Stimulated activated CD8-positive, alpha-beta memory T cell treated with anti-CD3 and anti-CD28 coated beads, Interleukin-15, amount 100 ng/mL, for 48 hours (primary cell): Measurements from ENCODE around the gene RALGAPA1.
"Not testable (repeated sequence)": the region's sequence is repeated elsewhere in the genome, so short reads cannot be mapped to it uniquely, and the experiment has no call there.

Experiments used
- DNase-seq, 2 donors: peaks; one replicate each; pipeline ENCODE4 v3.0.0-alpha.2; 2020; ENCODE audit warnings: low read depth in 2 of 2

RALGAPA1 gene

DNA sequence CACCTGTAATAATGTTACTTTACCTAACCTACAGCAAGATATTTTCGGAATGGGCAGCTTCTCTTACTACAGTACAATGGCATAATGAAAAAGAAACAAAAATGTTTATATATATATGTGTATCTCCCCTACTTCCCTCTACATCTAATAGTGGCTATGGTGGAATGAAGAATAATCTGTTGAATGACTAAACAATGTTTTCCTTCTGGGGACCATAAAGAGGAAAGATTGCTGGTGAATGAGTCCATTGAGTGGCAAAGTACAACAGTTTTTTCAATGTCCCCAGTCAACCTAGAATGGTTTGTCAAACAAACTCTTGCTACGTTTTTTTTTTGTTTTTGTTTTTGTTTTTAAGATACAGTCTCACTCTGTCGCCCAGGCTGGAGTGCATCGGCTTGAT lies 47.2 kb downstream of the RALGAPA1 start:
- DNase-seq = no peak

DNA sequence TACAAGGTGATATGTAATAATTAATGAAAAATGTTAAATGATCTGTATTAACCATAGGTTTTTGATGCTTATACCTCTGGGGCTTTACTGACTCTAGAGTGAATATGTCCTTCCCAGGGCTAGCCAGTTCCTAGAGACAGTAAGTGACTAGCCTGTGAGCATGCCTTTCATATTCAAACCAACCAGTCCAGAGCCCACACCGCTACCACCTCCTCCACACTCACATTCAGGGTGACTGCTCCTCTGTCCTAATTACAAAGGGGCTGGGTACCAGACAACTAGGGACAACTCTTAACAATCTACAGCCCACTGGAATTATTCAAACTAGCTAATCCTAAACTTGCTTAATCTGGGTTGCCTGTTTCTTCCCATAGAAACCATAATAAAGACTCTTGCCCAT lies 49.0 kb downstream of the RALGAPA1 start:
- DNase-seq = no peak

DNA sequence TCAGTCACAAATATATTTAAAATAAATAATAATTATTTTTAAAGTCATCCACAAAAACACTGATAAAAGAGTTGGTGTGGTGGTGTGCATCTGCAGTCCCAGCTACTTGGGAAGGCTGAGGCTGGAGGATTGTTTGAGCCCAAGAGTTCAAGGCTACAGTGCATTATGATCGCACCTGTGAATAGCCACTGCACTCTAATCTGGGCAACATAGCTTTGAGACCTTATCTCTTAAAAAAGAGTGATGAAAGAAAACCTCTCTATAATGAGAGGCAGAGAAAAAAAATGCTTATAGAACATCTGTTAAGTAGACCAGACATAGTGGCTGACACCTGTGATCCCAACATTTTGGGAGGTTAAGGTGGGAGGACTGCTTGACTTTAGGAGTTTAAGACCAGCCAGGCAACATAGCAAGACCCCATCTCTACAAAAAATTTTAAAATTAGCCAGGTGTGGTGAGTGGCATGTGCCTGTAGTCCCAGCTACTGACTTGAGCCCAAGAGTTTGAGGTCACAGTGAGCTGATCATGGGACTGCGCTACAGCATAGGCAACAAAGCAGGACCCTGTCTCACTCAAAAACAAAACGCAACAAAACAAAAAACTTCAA lies 50.5 kb downstream of the RALGAPA1 start:
- DNase-seq = no peak

DNA sequence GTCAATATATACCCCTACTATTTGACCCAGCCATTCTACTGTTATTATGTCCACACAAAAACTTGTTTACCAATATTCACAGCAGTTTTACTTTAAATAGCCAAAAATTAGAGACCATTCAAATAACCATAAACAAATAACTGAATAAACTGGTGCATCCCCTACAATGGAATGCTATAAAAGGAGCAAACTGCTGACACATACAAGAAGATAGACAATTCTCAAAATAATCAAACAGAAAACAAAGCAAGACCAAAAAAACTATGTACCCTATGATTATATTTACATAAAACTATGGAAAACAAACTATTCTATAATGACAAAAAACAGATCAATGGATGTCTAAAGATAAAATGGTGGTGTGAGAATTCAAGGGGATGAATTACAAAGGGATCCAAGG lies 54.4 kb downstream of the RALGAPA1 start:
- DNase-seq = no peak

DNA sequence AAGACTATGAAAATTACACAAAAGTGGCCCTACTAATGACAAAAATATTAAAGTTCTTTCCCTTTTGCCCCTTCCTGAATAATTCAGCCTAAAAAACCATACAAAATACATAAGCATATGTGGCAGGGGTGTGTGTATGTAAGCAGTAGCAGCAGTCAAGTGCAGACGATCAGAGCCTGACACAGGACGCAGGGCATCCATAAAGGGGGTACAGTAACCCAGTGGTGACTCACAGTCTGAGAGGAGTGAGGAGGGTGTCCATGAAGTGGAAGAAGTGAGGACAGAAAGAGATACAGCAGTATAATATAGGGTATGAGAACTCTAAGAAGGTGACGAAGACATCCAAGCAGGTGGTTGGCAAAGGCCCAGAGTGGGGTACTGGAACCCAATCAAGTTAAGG lies 56.7 kb downstream of the RALGAPA1 start:
- no peak for DNase-seq

DNA sequence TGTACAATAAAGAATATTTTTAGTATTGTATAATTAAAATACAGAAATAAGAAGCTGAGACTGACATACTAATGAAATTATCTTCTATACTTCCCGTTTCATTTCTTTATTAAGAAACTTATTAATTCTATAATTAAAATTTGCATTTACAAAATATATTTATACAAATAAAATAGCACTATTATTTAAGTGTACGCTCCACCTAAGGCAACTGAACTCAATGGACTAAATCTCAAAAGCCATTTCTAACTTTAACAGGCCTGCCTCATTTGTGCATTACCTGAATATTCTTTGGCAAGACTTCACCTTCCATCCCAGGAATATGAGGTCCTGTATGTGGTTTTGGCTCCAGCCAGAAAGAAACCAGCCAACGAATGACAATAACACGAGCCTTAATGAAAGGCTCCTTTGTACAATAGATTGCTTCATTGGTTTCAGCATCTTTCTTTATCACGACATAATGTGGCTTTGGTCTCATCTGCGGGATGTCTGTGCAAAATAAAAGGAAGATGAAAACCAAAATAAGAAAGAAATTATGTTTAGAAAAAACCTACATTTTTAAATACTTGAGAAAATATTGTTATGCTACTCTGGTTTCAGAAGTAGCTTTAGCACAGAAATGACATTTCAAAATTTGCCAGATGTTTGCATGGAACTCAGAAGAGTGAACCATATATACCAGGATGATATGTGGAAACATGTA lies 58.7 kb downstream of the RALGAPA1 start:
- DNase-seq = no peak

DNA sequence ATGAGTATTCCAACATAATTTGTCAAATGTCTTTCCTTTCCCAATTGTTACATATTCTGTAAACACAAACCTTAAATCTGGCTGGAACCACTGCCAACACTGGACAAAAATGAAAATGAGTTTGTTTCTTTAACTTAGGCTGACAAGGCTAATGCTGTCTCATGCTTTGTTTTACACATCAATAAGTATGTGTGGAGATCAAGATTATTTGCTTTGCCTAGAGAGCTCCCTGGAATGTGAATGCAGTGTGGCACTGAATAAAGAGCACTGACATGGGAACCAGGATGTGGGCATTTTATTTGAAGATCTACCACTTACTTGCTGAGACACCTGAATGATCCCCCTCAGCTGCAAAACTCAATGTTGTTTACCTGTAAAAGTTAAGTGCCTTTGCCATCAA lies 61.7 kb downstream of the RALGAPA1 start:
- no peak for DNase-seq

DNA sequence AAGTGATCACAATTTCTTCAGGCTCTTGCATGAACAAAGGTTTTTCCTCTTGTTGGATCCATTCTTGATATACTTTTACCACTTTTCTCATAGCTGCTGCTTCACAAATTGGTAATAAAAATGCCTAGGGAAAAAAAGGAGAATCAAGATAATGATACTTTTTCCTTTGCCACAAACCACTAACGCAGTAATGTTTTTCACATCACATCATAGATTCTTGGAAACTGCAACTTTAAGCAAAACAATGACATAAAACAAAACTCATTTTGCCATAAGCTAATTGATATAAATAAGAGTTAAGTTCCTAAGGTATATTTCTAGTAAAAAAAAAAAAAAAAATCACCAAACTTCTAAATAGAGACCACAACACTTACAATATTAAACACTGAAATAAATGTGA lies 66.7 kb downstream of the RALGAPA1 start:
- no peak for DNase-seq

DNA sequence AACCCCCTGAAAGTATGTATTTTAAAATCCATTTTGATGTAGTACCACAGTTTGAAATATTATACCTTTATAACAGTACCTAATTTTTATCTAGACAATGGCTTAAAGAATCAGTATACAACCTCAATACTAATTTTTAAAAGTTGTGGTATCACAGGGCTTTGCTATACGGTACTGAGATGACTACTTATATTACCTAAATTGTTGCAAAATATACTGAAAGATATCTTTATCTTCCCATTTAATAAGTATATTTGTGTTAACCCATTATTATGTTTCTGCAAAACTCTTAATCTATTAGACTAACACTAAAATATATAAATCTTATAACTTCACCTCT lies 67.1 kb downstream of the RALGAPA1 start:
- DNase-seq = no peak

DNA sequence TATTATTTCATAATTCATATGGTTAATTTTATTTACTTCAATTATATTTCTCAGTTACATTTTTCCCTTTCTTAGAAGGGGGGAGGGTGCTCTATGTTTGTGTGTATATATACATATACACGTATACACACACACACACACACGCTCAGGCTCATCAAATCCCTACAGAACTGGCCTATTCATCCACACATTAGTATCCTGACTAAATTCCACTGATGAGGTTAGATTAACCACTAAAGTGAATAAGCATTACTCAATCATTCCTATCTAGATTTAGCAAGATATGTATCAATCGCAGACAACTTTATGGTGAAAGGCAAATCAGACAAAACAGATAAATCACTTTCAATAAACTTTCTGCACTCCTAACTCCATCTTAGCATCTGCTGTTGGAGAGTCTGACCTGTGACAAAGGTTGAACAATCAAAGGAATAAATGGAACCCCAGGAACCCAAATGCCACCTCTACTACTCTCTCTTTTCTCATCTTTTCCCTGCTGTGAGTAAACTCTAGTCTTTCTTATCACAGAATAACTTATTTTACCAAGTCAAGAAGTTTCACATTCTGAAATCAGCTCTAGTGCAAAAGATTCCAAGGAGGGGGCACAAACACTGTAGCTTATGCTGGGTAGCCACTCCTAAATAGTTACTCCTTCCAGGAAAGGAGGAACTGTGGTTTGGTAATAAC lies 67.6 kb downstream of the RALGAPA1 start:
- no peak for DNase-seq

DNA sequence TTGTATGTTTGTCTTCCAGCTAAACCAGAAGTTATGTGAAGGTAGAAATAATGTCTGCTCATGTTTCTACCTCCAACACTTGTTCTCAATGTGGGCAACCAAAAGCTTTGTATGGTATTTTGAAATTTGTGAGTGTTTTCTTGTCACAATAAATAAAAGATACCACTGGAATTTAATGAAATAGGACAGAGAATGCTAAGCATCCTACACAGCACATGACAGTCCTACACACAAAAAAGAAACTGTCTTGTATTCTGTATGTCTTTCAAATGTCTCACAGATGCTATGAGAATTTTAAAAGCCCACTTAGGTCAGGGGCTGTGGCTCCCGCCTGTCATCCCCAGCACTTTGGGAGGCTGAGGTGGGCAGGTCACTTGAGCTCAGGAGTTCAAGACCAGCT lies 68.9 kb downstream of the RALGAPA1 start:
- no peak for DNase-seq

DNA sequence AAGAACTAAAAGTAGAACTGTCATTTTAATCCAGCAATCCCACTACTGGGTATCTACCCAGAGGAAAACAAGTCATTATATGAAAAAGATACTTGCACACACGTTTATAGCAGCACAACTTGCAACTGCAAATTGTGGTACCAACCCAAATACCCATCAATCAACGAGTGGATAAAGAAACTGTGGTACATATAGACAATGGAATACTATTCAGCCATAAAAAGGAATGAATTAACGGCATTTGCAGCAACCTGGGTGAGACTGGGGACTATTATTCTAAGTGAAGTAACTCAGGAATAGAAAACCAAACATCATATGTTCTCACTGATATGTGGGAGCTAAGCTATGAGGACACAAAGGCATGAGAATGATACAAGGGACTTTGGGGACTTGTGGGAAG lies 73.9 kb downstream of the RALGAPA1 start:
- DNase-seq = not testable (repeated sequence)

DNA sequence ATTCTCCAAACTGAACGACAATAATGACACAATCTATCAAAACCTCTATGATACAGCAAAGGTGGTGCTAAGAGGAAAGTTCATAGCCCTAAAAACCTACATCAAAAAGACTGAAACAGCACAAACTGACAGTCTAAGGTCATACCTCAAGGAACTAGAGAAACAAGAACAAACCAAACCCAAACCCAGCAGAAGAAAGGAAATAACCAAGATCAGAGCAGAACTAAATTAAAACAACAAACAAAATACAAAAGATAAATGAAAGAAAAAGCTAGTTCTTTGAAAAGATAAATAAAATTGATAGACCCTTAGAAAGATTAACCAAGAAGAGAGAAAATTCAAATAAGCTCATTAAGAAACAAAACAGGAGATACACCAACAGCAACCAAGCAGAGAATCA lies 75.6 kb downstream of the RALGAPA1 start:
- DNase-seq = not testable (repeated sequence)

DNA sequence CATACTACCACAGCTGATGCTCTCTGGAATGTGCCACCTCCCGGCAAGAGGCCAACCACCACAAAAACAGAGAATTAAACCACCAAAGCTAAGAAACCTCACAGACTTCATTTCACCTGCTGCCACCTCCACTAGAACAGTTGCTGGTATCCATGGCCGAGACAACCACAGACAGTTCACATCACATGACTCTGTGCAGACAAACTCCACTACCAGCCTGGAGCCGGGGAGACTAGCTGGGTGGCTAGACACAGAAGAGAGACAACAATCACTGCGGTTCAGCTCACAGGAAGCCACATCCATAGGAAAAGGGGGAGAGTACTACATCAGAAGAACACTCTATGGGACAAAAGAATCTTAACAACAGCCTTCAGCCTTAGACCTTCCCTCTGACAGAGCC lies 78.2 kb downstream of the RALGAPA1 start:
- DNase-seq = no peak

DNA sequence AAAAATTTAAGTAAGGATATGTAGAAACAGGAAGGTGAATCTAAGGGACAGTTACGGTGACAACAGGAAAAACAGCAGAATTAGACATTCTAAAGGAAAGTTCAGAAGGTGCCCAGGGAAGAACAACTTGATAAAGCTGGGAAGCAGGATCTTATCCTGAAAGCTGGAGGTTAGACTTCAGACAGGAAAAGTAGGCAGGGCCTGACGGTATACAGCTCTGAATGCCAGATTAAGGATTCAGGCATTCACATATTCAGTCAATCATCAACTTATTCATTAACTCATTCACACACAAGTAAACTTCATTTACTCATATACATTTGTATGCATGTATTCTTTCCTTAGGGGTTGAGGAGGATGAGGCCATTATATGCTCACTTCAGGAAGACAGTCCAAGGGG lies 81.3 kb downstream of the RALGAPA1 start:
- no peak for DNase-seq

DNA sequence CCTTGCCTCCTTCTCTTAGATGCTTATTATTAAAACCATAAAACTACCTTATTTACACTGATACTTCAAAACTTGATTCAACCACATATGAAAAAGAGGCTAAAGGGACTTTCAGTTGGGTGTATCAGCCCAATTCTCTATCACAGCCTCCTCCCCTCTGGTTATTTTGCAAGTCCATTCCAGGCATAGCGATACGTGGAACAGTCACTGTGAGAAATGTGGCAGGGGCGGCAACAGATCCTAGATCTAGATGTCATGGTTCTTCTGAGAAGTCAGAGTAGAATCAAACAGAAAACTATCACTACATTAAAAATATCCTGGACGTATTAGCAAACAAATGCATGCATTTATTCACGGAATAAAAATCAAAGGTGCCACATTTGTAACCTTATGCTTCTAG lies 83.2 kb downstream of the RALGAPA1 start:
- no peak for DNase-seq

DNA sequence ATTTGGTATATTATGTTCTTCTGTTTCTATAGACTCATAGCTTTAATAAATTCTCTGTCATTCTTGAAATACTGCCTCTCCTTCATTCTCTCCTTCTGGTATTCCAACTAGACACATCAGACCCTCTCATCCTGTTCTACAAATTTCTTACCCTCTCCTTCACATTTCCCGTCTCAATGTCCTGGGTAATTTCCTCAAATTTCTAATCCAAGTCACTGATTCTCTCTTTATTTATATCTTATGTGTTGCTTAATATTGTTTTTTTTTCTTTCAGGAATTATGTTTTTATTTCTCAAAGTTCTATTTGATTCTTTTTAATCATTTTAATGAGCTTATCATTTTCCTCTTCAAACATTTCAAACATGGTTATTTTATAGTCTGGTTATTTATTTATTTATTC lies 94.0 kb downstream of the RALGAPA1 start:
- DNase-seq = no peak

DNA sequence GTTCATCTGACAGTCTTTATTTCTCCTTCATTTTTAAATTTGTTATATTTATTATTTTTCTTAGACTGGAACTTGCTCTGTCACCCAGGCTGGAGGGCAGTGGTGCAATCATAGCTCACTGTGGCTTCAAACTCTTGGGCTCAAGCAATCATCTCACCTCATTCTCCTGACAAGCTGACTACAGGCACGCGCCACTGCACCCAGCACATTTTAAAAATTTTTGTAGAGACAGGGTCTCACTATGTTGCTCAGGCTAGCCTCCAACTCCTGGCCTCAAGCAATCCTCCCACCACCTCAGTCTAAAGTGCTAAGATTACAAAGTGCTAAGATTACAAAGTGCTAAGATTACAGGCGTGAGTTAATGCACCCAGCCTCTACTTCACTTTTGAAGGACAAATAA lies 96.6 kb downstream of the RALGAPA1 start:
- no peak for DNase-seq

DNA sequence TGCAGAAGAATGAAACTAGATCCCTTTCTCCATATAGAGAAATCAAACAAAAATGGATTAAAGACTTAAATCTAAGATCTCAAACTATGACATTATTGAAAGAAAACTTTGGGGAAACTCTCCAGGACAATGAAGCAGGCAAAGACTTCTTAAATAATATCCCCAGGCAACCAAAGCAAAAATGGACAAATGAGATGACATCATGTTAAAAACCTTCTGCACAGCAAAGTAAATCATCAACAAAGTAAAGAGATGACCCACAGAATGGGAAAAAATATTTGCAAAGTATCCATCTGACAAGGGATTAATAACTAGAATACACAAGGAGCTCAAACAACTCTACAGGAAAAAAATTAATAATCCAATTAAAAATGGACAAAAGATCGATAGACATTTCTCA lies 101.0 kb downstream of the RALGAPA1 start:
- DNase-seq = no peak

DNA sequence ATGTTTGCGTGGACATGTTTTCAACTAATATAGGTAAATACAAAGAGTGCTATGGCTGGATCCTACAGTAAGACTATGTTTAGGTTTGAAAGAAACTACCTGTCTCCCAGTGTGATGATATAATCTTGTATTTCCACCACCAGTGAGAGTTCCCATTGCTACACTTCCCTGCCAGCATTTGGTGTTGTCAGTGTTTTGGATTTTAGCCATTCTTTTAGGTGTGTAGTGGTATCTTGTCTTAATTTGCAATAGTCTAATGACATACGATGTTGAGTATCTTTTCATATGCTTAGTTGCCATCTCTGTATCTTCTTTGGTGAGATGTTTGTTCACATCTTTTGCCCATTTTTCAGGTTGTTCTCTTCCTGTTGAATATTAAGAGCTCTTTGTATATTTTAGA lies 103.5 kb downstream of the RALGAPA1 start:
- no peak for DNase-seq

DNA sequence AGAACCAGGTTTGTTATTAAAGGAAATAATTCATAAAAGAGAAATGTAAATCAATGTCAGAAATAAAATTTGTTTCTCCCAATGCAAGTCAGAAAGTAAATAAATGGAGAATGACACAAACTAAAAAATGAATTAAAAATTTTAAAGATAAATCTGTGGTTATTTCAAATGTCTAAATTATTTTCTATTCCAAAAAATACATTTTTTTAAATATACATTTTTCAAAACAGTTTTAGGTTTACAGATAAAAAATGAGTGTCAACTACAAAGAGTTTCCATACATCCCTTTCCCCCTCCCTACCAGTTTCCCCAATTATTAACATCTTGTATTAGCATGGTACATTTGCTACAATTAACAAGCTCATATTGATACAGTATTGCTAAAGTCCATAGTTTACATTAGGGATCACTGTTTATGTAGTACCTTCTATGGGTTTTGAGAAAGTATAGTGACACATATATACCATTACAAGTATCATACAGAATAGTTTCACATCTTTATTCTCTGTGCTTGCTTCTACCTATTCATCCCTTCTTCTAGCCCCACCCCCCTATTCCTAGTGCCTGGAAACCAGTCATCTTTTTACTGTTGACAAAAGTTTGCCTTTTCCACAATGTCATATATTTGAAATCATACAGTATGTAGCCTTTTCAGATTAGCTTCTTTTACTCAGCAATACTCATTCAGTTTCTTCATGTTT lies 104.2 kb downstream of the RALGAPA1 start:
- DNase-seq = no peak

DNA sequence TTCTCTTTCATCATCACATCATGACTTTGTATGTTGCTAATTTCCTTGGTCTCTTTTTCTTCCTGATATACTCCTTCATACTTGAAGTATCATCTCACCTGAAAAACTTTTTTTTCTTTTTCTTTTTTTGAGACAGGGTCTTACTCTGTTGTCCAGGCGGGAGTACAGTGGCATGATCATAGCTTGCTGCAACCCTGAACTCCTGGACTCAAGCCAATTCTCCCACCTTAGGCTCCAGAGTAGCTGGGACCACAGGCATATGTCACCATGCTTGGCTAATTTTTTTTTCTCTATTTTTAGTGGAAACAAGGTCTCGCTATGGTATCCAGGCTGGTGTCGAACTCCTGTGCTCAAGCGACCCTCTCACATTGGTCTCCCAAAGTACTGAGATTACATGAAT lies 107.6 kb downstream of the RALGAPA1 start:
- no peak for DNase-seq
